ENCODE data around the gene OCIAD2. TPM values are rescaled to one million over a fixed set of nuclear protein-coding genes. Genes with fewer than 3 reads are reported as not detected.

OCIAD2 gene
- total RNA-seq, 1 donor from 2014 or later: 73.1 TPM

DNA sequence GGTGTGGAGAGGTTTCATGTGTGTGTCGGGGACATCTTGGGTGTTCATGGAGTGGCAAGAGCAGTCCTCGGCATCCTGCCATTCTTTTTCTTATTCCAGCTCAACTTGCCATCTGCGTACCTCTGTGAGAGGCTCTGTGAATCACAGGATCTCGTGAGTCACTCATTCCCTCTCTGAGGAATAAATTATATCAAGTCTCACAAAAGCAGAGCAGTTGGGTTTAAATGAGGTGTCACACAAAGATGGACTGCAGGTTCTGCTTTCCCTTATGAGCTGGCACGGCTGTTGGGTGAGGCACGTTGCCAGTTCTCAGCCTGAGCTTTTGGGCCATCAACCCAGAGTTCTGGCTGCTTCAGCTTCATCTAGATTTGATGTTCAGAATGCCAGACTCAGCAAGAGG, 6.8 kb upstream of the OCIAD2 start:
- Mint-ChIP-seq H3K36me3 (no peaks in the 10 kb centered on the region), H3K4me3 (no peak overlapping the region), H3K4me1 (no peaks in the 10 kb centered on the region), H3K9me3 (no peaks in the 10 kb centered on the region), H3K27ac (no peak overlapping the region), H3K27me3 (ENCODE audit: low read depth) (no peaks in the 10 kb centered on the region)
- TF ChIP-seq, protein P1, sequence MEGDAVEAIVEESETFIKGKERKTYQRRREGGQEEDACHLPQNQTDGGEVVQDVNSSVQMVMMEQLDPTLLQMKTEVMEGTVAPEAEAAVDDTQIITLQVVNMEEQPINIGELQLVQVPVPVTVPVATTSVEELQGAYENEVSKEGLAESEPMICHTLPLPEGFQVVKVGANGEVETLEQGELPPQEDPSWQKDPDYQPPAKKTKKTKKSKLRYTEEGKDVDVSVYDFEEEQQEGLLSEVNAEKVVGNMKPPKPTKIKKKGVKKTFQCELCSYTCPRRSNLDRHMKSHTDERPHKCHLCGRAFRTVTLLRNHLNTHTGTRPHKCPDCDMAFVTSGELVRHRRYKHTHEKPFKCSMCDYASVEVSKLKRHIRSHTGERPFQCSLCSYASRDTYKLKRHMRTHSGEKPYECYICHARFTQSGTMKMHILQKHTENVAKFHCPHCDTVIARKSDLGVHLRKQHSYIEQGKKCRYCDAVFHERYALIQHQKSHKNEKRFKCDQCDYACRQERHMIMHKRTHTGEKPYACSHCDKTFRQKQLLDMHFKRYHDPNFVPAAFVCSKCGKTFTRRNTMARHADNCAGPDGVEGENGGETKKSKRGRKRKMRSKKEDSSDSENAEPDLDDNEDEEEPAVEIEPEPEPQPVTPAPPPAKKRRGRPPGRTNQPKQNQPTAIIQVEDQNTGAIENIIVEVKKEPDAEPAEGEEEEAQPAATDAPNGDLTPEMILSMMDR (IDR thresholded peaks at IDR 0.05; ENCODE audit: unreplicated experiment): no peak
- no peak for DNase-seq (ENCODE audit: low spot score in 2 of 2, unreplicated experiment in 2 of 2)

DNA sequence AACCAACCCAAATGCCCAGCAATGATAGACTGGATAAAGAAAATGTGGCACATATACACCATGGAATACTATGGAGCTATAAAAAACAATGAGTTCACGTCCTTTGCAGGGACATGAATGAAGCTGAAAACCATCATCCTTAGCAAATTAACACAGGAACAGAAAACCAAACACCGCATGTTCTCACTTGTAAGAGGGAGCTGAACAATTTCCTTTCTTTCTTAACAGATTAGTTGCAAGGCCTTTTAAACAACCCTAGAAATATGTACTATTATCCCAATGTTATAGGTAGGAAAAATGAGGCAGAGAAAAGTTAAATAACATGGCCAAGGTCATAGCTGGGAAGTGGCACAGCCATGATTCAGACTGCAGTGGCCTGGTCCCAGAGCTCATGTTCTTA, 5.8 kb upstream of the OCIAD2 start:
- Mint-ChIP-seq H3K4me1 (no peaks in the 10 kb centered on the region), H3K36me3 (no peaks in the 10 kb centered on the region), H3K4me3 (no peak overlapping the region), H3K27me3 (ENCODE audit: low read depth) (no peaks in the 10 kb centered on the region), H3K27ac (no peak overlapping the region), H3K9me3 (no peaks in the 10 kb centered on the region)
- TF ChIP-seq, protein P1 (IDR thresholded peaks at IDR 0.05; ENCODE audit: unreplicated experiment): no peak
- DNase-seq (ENCODE audit: low spot score in 2 of 2, unreplicated experiment in 2 of 2): no peak

DNA sequence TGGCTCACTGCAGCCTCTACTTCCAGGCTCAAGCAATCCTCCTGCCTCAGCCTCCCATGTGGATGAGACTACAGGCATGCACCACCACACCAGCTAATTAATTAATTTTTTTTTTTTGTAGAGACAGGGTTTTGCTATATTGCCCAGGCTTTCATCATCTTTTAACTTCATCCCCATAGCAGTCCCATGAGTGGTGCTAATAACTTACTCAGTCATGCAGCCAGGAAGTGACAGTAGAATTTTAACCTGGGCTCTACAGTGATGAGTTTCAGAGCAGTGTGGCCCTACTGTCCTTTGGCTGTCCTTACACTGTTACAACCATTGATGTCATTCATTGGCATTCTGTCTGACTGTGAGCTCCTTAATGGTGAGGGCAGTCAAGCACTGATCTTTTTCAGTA, 3.9 kb upstream of the OCIAD2 start:
- TF ChIP-seq, protein P1 (IDR thresholded peaks at IDR 0.05; ENCODE audit: unreplicated experiment): no peak
- H3K4me1 Mint-ChIP-seq: peaks cover 12% of the 10 kb centered on the region
- no peaks in the 10 kb centered on the region for H3K27me3 Mint-ChIP-seq (ENCODE audit: low read depth)
- no peaks in the 10 kb centered on the region for H3K9me3 Mint-ChIP-seq
- H3K27ac Mint-ChIP-seq: no peak overlapping the region
- DNase-seq (ENCODE audit: low spot score in 2 of 2, unreplicated experiment in 2 of 2): no peak
- no peaks in the 10 kb centered on the region for H3K36me3 Mint-ChIP-seq
- no peak overlapping the region for H3K4me3 Mint-ChIP-seq

DNA sequence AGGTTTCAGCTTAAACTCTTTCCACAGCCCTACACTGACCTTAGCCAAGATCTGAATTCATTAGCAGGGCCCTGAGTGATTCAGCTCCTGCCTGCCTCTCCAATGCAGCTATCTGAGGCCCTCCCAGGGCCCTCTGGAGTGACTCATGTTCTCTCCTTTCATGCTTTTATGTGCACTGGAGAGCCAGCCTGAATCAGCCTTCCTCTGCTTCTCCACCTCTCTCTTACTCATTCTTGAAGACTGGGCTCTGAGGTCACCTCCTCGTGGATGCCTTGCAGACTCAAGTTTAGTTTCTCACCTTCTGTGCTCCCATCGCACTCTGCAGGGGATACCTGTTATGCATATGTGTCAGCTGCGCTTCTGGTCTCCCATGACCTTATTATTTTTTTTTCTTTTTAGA, 3.1 kb upstream of the OCIAD2 start:
- Mint-ChIP-seq H3K27ac (no peak overlapping the region), H3K36me3 (no peaks in the 10 kb centered on the region), H3K9me3 (no peaks in the 10 kb centered on the region), H3K4me1 (peaks cover 20% of the 10 kb centered on the region), H3K27me3 (ENCODE audit: low read depth) (no peaks in the 10 kb centered on the region), H3K4me3 (no peak overlapping the region)
- TF ChIP-seq, protein P1 (IDR thresholded peaks at IDR 0.05; ENCODE audit: unreplicated experiment): no peak
- no peak for DNase-seq (ENCODE audit: low spot score in 2 of 2, unreplicated experiment in 2 of 2)

DNA sequence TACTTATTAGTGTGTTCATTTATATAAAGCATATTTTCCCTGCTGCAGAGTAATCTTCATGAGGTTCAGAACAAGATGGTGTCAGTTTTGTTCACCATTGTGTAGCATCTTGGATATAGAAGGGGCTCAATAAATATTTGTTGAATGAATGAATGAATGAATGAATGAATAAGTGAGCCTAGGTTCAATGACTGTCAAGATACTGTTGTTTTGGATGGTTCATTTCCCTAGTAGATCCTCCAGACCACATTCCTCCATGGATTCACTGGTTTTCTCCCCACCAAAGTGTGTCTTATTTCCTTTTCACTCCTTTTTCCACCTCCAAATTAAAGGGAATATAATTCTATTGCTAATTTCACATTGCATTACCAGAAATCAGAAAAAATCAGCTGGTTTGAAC, 2.1 kb upstream of the OCIAD2 start:
- H3K27ac Mint-ChIP-seq: no peak overlapping the region
- peaks cover 2% of the 10 kb centered on the region for H3K36me3 Mint-ChIP-seq
- no peaks in the 10 kb centered on the region for H3K27me3 Mint-ChIP-seq (ENCODE audit: low read depth)
- peaks cover 22% of the 10 kb centered on the region for H3K4me1 Mint-ChIP-seq
- TF ChIP-seq, protein P1 (IDR thresholded peaks at IDR 0.05; ENCODE audit: unreplicated experiment): no peak
- no peak for DNase-seq (ENCODE audit: low spot score in 2 of 2, unreplicated experiment in 2 of 2)
- no peak overlapping the region for H3K4me3 Mint-ChIP-seq
- H3K9me3 Mint-ChIP-seq: no peaks in the 10 kb centered on the region

Data from mesothelial cell of epicardium (in vitro differentiated cells).